ENCODE results near the gene RAB3C.

DNA sequence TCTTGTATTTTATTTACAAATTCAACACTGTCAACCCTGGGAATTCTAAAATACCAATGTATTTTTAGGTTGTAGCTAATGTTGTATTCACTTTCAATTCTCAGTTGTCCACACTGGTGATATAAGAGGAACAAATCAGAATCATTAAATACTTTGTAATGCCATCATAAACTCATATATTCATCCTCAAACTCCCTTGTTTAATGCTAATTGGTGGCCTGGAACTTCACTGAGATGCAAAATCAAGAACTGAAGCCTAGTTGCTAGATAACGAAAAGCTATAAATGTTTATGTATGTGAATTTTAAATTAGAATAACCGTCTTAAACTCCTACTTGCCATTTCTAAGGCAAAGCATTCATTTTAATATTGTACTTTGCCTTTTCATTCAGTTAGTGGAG lies 274.7 kb downstream of the RAB3C start:
- no peak for TF ChIP-seq POLR2A (IDR thresholded peaks at IDR 0.05)
- TF ChIP-seq, protein P1, sequence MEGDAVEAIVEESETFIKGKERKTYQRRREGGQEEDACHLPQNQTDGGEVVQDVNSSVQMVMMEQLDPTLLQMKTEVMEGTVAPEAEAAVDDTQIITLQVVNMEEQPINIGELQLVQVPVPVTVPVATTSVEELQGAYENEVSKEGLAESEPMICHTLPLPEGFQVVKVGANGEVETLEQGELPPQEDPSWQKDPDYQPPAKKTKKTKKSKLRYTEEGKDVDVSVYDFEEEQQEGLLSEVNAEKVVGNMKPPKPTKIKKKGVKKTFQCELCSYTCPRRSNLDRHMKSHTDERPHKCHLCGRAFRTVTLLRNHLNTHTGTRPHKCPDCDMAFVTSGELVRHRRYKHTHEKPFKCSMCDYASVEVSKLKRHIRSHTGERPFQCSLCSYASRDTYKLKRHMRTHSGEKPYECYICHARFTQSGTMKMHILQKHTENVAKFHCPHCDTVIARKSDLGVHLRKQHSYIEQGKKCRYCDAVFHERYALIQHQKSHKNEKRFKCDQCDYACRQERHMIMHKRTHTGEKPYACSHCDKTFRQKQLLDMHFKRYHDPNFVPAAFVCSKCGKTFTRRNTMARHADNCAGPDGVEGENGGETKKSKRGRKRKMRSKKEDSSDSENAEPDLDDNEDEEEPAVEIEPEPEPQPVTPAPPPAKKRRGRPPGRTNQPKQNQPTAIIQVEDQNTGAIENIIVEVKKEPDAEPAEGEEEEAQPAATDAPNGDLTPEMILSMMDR (IDR thresholded peaks at IDR 0.05) = no peak

Data from right lobe of liver (tissue), 4 donors.